ENCODE results near the gene FAM83F.

DNA sequence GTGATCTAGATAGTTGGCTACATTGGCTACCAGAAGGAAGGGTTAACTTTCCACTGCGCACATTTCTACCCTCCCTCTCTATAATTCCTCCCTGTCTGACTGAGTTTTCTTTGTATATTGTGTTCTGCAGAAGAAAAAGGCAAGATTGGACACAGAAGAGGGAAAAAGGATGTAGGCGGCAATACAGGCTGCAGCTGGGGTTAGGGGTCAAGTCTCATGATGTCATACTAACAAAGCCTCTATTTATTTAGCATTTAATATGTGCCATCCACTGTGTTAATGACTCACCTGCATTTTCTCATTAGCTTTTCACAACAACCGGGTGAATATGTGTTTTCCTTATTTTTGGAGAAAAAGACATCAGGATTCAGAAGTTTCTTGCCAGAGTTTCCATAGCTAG is 2.0 kb downstream of the FAM83F start:
- TF ChIP-seq POLR2AphosphoS5 (IDR thresholded peaks at IDR 0.05; ENCODE audit: low read depth, low read length) (no peak), TAF1 (IDR thresholded peaks at IDR 0.05; ENCODE audit: borderline replicate concordance, insufficient read depth, low read length) (no peak)
- TF ChIP-seq, protein P1, sequence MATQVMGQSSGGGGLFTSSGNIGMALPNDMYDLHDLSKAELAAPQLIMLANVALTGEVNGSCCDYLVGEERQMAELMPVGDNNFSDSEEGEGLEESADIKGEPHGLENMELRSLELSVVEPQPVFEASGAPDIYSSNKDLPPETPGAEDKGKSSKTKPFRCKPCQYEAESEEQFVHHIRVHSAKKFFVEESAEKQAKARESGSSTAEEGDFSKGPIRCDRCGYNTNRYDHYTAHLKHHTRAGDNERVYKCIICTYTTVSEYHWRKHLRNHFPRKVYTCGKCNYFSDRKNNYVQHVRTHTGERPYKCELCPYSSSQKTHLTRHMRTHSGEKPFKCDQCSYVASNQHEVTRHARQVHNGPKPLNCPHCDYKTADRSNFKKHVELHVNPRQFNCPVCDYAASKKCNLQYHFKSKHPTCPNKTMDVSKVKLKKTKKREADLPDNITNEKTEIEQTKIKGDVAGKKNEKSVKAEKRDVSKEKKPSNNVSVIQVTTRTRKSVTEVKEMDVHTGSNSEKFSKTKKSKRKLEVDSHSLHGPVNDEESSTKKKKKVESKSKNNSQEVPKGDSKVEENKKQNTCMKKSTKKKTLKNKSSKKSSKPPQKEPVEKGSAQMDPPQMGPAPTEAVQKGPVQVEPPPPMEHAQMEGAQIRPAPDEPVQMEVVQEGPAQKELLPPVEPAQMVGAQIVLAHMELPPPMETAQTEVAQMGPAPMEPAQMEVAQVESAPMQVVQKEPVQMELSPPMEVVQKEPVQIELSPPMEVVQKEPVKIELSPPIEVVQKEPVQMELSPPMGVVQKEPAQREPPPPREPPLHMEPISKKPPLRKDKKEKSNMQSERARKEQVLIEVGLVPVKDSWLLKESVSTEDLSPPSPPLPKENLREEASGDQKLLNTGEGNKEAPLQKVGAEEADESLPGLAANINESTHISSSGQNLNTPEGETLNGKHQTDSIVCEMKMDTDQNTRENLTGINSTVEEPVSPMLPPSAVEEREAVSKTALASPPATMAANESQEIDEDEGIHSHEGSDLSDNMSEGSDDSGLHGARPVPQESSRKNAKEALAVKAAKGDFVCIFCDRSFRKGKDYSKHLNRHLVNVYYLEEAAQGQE (IDR thresholded peaks at IDR 0.05; ENCODE audit: insufficient read depth in 1 of 2, low read depth in 2 of 2, low read length in 2 of 2): no peak

Measured in PFSK-1 (cell line).